ENCODE measurements around the gene XPNPEP1.

Gene XPNPEP1

GRCh38 chr10:109959259-109960145 lies 36.2 kb upstream of the XPNPEP1 start:
- no peak for TF ChIP-seq GATA1 (IDR thresholded peaks at IDR 0.05; ENCODE audit: low read depth, low read length)
- TF ChIP-seq POLR2A (IDR thresholded peaks at IDR 0.05; ENCODE audit: low read length), result no peak
- DNase-seq, result no peak

GRCh38 chr10:109958059-109958458 lies 34.7 kb upstream of the XPNPEP1 start:
- no peak for DNase-seq
- no peak for TF ChIP-seq GATA1 (IDR thresholded peaks at IDR 0.05; ENCODE audit: low read depth, low read length)
- no peak for TF ChIP-seq POLR2A (IDR thresholded peaks at IDR 0.05; ENCODE audit: low read length)

- TF ChIP-seq GATA1 (IDR thresholded peaks at IDR 0.05; ENCODE audit: low read depth, low read length), result no peak
- no peak for TF ChIP-seq POLR2A (IDR thresholded peaks at IDR 0.05; ENCODE audit: low read length)
- no peak for DNase-seq
These were observed 33.9 kb upstream of the XPNPEP1 start for GRCh38 chr10:109957092-109957797.

GRCh38 chr10:109956454-109957091 lies 33.3 kb upstream of the XPNPEP1 start:
- peak; percentile 71 to 83 for DNase-seq
- TF ChIP-seq GATA1 (IDR thresholded peaks at IDR 0.05; ENCODE audit: low read depth, low read length) (no peak), POLR2A (IDR thresholded peaks at IDR 0.05; ENCODE audit: low read length) (no peak)

- TF ChIP-seq POLR2A (IDR thresholded peaks at IDR 0.05; ENCODE audit: low read length), result no peak
- no peak for TF ChIP-seq GATA1 (IDR thresholded peaks at IDR 0.05; ENCODE audit: low read depth, low read length)
- no peak for DNase-seq
These were observed 30.5 kb upstream of the XPNPEP1 start for GRCh38 chr10:109953766-109954165.

- DNase-seq, result no peak
- TF ChIP-seq GATA1 (IDR thresholded peaks at IDR 0.05; ENCODE audit: low read depth, low read length) (no peak), POLR2A (IDR thresholded peaks at IDR 0.05; ENCODE audit: low read length) (no peak)
These were observed 29.2 kb upstream of the XPNPEP1 start for GRCh38 chr10:109952526-109952925.

- TF ChIP-seq GATA1 (IDR thresholded peaks at IDR 0.05; ENCODE audit: low read depth, low read length) (no peak), POLR2A (IDR thresholded peaks at IDR 0.05; ENCODE audit: low read length) (no peak)
- DNase-seq, result no peak
These were observed 24.0 kb upstream of the XPNPEP1 start for GRCh38 chr10:109947111-109947920.

GRCh38 chr10:109946680-109947079 lies 23.4 kb upstream of the XPNPEP1 start:
- no peak for DNase-seq
- TF ChIP-seq GATA1 (IDR thresholded peaks at IDR 0.05; ENCODE audit: low read depth, low read length) (no peak), POLR2A (IDR thresholded peaks at IDR 0.05; ENCODE audit: low read length) (no peak)

GRCh38 chr10:109945473-109946177 lies 22.3 kb upstream of the XPNPEP1 start:
- no peak for TF ChIP-seq POLR2A (IDR thresholded peaks at IDR 0.05; ENCODE audit: low read length)
- no peak for TF ChIP-seq GATA1 (IDR thresholded peaks at IDR 0.05; ENCODE audit: low read depth, low read length)
- no peak for DNase-seq

- TF ChIP-seq GATA1 (IDR thresholded peaks at IDR 0.05; ENCODE audit: low read depth, low read length), result no peak
- no peak for TF ChIP-seq POLR2A (IDR thresholded peaks at IDR 0.05; ENCODE audit: low read length)
- no peak for DNase-seq
These were observed 21.3 kb upstream of the XPNPEP1 start for GRCh38 chr10:109944613-109945012.

- TF ChIP-seq POLR2A (IDR thresholded peaks at IDR 0.05; ENCODE audit: low read length), result no peak
- no peak for TF ChIP-seq GATA1 (IDR thresholded peaks at IDR 0.05; ENCODE audit: low read depth, low read length)
- no peak for DNase-seq
These were observed 18.0 kb upstream of the XPNPEP1 start for GRCh38 chr10:109941236-109941862.

- TF ChIP-seq GATA1 (IDR thresholded peaks at IDR 0.05; ENCODE audit: low read depth, low read length), result no peak
- TF ChIP-seq POLR2A (IDR thresholded peaks at IDR 0.05; ENCODE audit: low read length), result no peak
- no peak for DNase-seq
These were observed 17.2 kb upstream of the XPNPEP1 start for GRCh38 chr10:109940553-109940952.

All from erythroblast (primary cell).